HG03135 (cell line): Measurements from ENCODE around the gene MRPS10.
"Not testable (repeated sequence)": the region's sequence is repeated elsewhere in the genome, so short reads cannot be mapped to it uniquely, and the experiment has no call there.

ENCODE experiments used
- ATAC-seq: cut with Tn5 transposase; IDR thresholded peaks from one replicate; pipeline ENCODE4 v1.9.1; 2021; ENCODE audit warnings: mild to moderate bottlenecking, moderate library complexity; ENCODE audit not compliant: unreplicated experiment

Gene MRPS10

DNA sequence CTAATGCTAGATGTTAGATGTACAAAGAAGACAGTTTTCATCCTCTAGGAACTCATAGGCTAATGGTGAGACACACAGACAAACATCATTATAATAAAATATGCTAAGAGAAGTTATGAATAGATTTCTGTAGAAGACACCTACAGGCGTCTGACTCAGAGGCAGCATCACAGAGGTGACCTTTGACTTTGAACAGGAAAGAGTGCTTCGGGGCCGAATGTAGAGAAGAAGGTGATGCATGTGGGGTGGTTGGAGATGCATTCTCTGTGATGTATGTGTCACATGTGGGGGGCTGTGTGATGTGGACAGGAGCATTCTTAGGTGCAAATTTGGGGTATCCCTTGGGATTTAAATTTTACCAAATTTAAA is 37.7 kb downstream of the MRPS10 start:
- ATAC-seq, result no peak

DNA sequence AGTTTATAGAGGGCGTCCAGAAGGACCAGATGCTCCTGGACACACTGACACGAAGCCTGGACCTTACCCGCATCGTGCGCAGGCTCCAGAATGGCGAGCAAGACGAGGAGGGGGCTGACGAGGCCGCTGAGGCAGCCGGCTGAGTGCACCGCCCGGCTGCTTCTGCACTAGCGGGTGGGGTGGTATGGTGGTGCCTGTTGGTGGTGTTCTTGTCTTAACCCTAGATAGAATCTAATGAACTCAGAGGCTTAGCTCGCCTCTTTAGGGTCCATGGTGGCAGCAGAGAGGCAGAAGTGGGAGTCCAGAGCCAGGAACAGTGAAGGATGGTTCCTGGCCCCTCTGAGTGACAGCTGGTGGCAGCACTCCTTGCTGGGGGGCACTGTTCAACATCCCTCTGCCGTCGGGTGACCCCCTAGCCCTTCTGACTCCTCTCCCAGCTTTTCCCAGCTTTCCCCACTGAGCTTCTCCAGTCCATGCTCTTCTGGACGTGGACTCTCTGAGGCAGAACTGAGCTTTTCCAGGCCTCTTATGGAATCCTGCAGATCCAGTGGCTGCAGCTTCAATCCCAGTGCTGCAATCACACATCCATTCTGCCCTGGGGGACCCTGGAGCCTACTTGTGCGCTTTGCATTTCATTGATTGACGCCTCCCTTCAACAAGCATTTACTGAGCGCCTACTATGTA is 38.3 kb downstream of the MRPS10 start:
- ATAC-seq, result no peak

DNA sequence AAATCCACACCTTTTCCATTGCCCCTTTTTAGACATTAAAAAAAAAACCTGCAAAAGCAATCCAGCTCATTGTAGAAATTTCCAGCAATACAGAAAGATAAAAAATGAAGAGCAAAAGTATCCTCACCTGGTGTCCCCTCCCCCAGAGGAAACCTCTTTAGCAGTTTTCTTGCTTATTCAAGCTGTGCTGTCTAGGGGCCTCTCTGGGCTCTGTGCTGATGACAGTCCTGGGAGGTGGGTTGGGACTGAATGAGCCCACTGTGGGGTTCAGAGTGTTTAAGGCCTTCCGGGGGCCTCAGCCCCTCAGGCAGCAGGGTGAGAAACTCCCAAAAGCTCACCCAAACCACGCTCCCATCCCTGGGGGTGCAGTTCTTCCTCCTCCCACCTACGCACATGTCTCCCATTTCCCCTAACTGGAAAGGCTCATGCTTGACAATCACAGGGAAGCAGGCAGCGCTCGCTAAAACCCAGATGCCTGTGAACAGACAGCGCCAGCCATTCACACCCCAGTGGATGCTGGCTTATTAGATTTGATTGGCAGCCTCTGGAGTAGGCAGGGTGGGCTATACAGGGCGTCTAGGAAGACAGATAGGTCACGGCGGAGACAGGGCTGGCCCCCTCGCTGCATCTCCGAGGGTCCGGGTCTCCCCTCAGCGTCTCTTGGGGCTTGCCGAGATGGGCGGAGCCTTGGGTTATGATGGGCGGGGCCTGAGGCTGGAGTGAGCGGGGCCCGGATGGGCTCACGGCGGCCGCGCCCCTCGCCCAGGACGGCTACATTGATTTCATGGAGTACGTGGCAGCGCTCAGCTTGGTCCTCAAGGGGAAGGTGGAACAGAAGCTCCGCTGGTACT is 39.9 kb downstream of the MRPS10 start:
- ATAC-seq, result no peak

DNA sequence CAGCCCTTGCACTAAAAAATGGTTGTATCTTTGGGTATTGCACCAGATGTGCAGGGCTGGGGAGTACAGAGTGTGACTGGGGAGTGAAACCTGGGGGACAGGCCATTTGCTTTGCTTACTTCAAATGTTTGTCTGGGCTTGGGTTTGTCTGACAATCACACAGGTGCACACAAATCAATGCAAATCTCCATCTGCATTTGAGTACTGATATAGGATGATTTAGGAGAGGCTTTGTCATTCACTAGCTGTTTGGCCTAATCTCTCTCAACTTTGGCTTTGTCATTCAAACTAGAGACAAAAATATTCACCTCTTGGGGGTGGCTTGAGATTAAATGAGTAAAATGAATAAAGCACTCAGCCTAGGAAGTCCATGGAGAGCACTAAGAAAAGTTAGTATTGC is 40.7 kb downstream of the MRPS10 start:
- ATAC-seq, result no peak

DNA sequence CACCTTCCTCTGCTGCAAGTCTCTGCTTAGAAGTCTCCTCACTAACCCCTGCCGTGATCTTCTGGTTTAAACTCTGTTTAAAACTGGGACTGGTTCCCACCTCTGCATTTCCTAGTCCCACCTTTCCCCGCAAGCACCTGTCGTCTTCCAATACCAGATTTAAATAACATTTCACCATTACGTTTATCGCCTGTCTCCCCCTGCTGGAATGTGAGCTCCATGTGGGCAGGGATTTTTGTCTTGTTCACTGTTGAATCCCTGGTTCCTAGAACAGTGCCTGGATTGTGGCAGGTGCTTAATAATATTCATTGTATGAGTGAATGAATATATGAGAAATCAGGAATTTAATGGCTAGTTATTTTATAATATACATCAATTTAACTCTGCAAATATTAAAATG is 41.8 kb downstream of the MRPS10 start:
- ATAC-seq, result no peak

DNA sequence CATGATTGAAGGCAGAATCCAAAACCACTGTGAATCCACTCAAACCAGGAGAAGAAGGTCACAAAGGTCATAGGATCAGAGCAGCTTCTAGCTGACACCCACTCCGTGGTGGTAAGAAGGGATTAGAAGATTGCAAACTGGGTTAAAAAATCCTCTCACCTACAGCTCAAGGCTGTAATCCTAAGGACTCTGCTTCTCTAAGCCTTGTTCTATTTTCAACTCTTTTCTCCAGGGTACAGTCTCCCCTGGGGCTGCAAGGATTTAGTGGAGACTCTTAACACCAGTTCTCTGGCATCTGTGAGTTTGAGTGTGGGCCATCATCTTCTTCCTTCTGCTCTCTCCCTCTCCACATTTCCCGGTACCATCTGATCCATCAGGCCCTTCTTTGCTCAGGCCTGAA is 44.6 kb downstream of the MRPS10 start, which contains the start of gene GUCA1A:
GUCA1A (plus strand) TSS at position 264 of the 400 bp plus-strand sequence. CDS start 250 bp downstream, outside the sequence.
- ATAC-seq, result no peak

DNA sequence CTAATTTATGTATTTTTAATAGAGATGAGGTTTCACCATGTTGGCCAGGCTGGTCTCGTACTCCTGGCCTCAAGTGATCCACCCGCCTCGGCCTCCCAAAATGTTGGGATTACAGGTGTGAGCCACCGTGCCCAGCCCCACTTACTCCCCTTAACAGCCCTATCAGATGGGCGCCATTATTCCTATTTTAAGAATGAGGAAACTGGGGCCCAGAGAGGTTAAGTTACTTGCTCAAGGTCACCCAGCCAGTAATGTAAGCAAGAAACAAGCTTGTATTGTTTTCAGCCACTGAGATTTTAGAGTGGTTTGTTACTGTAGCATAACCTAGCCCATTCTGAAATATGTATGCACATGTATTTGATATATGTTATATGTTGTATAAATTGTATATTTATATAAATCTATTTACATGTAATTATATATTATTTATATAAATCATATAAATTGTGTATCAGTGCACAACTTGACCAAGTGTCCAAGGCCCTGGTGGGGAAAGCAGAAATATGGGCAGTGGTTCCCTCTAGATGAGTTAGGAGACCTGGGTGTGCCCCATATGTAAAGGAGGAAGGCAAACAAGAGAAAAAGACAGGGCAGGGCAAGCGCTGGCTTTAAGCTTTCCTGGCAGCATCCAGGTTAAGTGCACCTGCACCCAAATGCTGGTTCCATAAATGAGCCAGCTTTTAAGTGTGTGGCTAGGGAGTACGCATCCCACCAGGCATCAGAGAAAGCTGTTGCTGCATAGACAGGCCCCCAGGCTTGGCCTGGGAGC is 45.7 kb downstream of the MRPS10 start:
- no peak for ATAC-seq

DNA sequence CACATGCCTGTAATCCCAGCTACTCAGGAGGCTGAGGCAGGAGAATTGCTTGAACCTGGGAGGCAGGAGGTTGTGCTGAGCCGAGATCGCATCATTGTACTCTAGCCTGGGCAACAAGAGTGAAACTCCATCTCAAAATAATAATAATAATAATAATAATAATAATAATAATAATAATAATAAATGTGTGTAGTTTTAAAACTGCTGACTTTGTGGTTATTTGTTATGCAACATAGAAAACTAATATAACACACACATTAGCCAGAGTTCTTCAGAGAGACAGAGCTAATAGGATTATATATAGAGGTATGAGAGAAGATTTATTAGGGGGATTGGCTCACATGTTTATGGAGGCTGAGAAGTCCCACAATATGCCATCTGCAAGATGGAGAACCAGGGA is 47.9 kb downstream of the MRPS10 start:
- not testable (repeated sequence) for ATAC-seq

DNA sequence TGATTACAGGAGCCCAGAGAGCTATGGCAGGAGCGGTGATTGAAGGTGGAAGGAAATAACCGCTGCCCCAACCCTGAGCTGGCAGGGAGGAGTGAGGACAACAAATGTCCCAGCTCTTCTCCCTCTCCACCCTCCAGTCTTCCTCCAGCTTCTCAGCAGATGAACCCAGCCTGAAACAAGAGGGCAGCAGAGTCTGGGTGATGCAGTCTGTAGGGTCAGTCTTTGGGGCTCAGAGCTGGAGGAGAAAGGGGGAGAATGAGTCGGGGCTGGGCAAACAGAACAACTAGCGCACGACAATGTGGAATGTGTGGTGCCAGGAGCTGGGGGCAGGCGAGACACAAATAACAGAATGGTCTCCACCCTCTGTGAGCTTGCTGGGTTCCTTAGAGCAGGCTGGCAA is 49.0 kb downstream of the MRPS10 start:
- no peak for ATAC-seq

DNA sequence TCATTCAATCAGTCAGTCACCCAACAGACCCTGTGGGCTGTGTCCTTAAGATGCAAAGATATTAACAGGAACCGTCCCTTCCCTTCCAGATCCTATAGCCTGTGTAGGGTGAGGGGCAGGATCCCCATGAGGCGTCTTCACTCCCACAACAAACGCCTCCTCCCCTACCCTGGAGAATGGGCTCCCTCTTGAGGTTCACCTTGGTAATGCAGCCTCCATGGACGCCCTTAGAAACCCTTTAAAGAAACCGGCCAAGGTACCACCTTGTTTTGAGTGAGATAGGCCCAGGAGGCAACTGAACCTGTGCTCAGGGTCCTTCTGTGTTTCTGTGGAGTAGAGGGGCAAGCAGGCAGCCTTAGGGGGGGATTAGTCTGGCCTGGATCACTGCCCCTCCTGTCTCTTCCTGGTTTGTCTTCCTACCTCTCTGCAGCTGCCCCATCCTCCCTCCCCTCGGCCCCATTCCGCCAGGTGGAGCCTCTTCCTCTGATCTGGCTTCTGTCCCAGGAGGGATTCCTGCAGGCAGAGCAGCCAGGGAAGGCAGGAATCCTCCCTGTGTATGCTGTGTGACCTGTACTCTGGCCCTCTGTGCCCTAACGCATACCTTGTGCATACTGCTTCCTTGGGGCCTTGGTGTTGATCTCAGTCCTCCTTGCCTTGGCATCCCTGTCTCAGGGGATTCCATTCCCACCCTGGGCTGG is 51.1 kb downstream of the MRPS10 start:
- no peak for ATAC-seq

DNA sequence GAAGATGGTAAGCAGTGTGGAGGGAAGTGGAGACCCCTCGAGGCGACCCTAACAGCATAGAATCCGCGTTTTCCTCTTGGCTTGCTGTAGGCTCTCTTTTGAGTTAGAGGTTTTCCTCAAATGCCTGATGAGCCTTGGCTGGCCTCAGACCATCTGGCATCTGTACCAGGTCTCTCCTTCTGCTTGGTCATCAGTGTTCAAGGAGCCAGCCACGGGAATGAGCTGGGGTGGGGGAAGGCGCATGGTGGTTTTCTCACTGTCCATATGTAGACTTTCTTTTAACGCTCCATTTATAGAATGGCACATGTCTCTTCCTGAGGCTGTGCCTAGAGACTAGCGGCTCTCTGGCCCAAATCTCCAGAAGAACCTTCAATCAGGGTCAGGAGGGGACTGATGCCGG is 52.6 kb downstream of the MRPS10 start:
- no peak for ATAC-seq

DNA sequence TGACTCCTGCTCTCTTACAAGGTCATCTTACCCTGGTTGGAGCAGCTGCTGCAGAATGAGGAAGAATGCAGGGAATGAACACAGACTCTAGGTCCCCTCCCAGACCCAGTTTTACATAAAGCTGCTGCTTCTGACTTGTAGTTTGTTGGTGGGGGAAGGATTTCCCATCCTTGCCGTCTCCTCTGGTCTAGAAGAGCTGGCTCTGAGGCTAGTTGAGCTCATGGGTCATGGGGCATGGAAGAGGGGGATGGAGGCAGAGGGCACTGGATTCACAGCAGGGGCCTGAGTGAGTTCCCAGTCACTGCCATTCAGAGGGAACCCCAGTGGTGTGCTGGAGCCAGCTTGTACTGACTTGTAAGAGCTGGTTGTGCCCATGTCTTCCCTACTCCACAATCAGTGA is 53.7 kb downstream of the MRPS10 start:
- no peak for ATAC-seq

DNA sequence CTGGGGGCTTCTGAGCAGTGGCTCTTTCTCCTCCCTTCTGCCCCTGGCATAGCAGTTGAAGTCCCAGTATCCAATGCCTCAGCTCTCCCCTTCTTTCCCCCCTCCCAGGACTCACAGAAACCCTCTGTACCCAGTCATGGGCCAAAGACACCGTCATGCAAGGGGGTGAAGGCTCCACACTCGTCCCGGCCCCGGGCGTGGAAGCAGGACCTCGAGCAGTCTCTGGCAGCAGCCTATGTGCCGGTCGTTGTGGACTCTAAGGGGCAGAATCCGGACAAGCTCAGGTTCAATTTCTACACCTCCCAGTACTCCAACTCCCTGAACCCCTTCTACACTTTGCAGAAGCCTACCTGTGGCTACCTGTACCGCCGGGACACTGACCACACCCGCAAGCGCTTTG is 54.8 kb downstream of the MRPS10 start:
- no peak for ATAC-seq

DNA sequence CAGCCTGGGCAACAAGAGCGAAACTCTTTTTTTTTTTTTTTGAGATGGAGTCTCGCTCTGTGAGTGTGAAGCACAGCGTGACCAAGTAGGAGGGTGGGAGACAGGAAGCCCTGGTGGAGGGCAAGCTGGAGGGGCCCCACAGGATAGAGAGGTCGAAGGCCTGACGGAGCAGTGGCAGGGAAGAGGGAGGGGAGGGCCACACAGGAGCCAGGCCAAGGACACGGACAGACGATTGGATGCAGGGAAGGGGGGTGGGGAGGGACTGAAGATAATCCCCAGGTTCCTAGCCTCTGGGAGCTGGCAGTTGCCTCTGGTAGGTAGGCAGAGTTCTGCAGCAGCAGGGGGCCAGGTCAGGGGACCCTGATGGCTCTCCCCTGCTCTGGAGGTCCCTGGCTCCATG is 55.3 kb downstream of the MRPS10 start:
- no peak for ATAC-seq

DNA sequence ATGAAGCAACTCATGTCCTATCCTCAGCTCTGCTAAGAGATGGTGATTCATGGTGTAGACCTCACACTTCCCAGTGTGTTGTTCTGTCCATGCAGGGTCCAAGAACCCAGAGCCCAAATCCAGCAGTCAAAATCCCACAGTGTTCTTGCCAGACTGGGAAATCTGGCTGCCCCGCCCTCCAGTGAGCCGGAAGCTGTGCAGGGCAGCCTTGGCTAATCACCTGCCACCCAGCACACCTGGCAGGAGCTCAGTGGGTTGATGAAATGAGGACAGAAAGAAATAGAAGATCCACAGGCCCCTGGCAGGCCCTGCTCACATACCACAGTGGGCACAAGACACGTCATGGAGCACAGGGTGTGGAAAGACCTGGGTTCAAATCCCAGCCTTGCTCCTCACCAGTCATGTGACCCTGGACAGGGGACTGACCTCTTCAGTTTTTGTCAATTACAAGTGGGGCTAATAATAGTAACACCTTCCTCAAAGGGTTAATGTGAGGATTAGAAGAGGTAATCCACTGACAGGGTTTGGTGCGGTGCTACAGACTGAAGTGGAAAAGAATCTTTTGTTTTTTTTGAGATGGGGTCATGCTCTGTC is 58.1 kb downstream of the MRPS10 start:
- ATAC-seq, result no peak

DNA sequence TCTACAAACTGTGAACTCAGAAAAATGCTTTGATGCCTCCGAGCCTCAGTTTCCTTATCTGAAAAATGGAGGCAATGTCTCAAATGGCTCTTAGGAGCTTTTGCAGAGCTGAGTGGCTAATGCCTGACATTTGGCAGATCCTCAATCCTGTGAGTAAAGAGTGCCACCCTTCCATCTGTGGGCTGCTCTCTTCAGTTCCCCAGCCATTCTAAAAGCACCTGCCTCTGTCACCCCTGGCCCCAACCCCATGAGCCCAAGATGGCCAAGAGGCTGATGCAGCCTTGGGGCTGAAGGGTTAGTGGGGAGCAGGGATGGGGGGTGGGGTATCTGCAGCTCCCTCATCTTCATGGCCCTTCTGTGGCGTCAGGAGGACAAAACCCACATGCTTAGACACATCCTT is 59.0 kb downstream of the MRPS10 start:
- ATAC-seq, result no peak

DNA sequence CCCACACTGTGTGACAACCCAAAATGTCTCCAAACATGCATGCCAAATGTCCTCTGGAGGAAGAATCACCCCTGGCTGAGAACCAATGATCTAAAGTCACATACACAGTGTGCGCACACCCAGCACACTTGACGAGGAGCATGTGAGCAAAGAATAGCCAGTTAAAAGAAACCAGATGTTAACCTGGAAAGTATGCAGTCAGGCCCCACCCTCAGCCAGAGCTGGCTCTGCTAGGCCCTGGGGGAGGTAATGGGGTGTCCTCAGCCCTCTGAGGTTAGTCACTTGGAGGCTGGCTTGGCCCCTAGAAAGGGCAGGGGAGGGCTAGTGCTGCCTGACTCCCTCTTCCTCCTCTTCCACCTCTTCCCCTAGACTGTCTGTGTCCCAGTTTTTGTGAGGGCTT is 59.6 kb downstream of the MRPS10 start:
- no peak for ATAC-seq
